ENCODE data around the gene VTN. TPM values are rescaled to one million over a fixed set of nuclear protein-coding genes. Genes with fewer than 3 reads are reported as not detected.
A peak's percentile ranks its signal among the peaks of the same experiment; 100 is the strongest.

The VTN gene
- total and polyA plus RNA-seq, 8 donors, result 0.42 to 2.2 (median 0.94) TPM

- intact Hi-C loops (cut with DNase I), result no loop called here
- TF ChIP-seq CTCF (IDR thresholded peaks at IDR 0.05), result no peak
- Histone ChIP-seq H3K4me1 (peaks cover 4 to 24% of the 10 kb centered on the region in 2 donors), H3K9me3 (no peaks in the 10 kb centered on the region), H3K36me3 (no peaks in the 10 kb centered on the region), H3K27me3 (no peaks in the 10 kb centered on the region), H3K27ac (peak overlapping the region; percentile 30 to 62), H3K4me3 (peak overlapping the region; percentile 65 to 67)
- DNase-seq, result no peak
- ATAC-seq, result peak; percentile 4
These were observed 51.9 kb downstream of the VTN start for GRCh38 chr17:28317966-28318758.

Small RNA genes lying within 50 kb of the gene (microRNA-seq; reads per million reads assigned to microRNA genes)
- gene MIR4723, result 0.82 to 1.0 reads per million in 2 donors

Other genes starting within 250 kb of the VTN start
- 10 to 100 TPM; 27.0 to 69.3 TPM for gene TMEM97, start 51.1 kb downstream of the VTN start, total RNA-seq
- gene TMEM97, start 51.1 kb downstream of the VTN start, polyA plus RNA-seq (ENCODE audit: insufficient read length in 6 of 6), result 10 to 100 TPM; 39.6 to 53.9 (median 45.0) TPM
- gene IFT20, start 34.8 kb downstream of the VTN start, total RNA-seq, result 10 to 100 TPM; 27.6 to 42.2 TPM
- gene IFT20, start 34.8 kb downstream of the VTN start, polyA plus RNA-seq (ENCODE audit: insufficient read length in 6 of 6), result 10 to 100 TPM; 51.0 to 60.4 (median 56.8) TPM
- gene TNFAIP1, start 34.5 kb downstream of the VTN start, total RNA-seq, result 10 to 100 TPM; 57.6 to 80.7 TPM
- 10 to 100 TPM; 34.2 to 41.6 (median 40.2) TPM for gene TNFAIP1, start 34.5 kb downstream of the VTN start, polyA plus RNA-seq (ENCODE audit: insufficient read length in 6 of 6)
- 10 to 100 TPM; 65.6 to 76.8 TPM for gene POLDIP2, start 12.8 kb downstream of the VTN start, total RNA-seq
- gene POLDIP2, start 12.8 kb downstream of the VTN start, polyA plus RNA-seq (ENCODE audit: insufficient read length in 6 of 6), result 10 to 100 TPM; 56.0 to 67.8 (median 62.1) TPM
- gene SEBOX, start 5.1 kb downstream of the VTN start, total RNA-seq, result not detected
- gene SEBOX, start 5.1 kb downstream of the VTN start, polyA plus RNA-seq (ENCODE audit: insufficient read length in 6 of 6), result not detected
- 10 to 100 TPM; 12.9 to 19.9 TPM for gene SARM1, start 1.4 kb upstream of the VTN start, total RNA-seq
- 10 to 100 TPM; 11.7 to 15.3 (median 12.9) TPM for gene SARM1, start 1.4 kb upstream of the VTN start, polyA plus RNA-seq (ENCODE audit: insufficient read length in 6 of 6)
- 10 to 100 TPM; 23.7 to 28.8 TPM for gene SLC46A1, start 35.9 kb upstream of the VTN start, total RNA-seq
- gene SLC46A1, start 35.9 kb upstream of the VTN start, polyA plus RNA-seq (ENCODE audit: insufficient read length in 6 of 6), result 10 to 100 TPM in 3 of 6 donors, 1 to 10 TPM in 3; 7.9 to 12.1 (median 10.5) TPM
- gene SLC13A2, start 103.3 kb upstream of the VTN start, total RNA-seq, result not detected
- gene SLC13A2, start 103.3 kb upstream of the VTN start, polyA plus RNA-seq (ENCODE audit: insufficient read length in 6 of 6), result under 1 TPM; 0.13 to 0.60 (median 0.42) TPM
- gene FOXN1, start 136.0 kb upstream of the VTN start, total RNA-seq, result under 1 TPM; 0.18 to 0.29 TPM
- under 1 TPM; 0.06 to 0.23 (median 0.15) TPM for gene FOXN1, start 136.0 kb upstream of the VTN start, polyA plus RNA-seq (ENCODE audit: insufficient read length in 6 of 6)
- gene UNC119, start 182.3 kb upstream of the VTN start, total RNA-seq, result 10 to 100 TPM; 25.7 to 28.9 TPM
- 10 to 100 TPM; 29.1 to 36.7 (median 35.9) TPM for gene UNC119, start 182.3 kb upstream of the VTN start, polyA plus RNA-seq (ENCODE audit: insufficient read length in 6 of 6)
- 10 to 100 TPM; 59.6 to 63.3 TPM for gene PIGS, start 201.2 kb upstream of the VTN start, total RNA-seq
- 10 to 100 TPM; 57.9 to 66.6 (median 64.0) TPM for gene PIGS, start 201.2 kb upstream of the VTN start, polyA plus RNA-seq (ENCODE audit: insufficient read length in 6 of 6)
- 10 to 100 TPM; 10.9 to 15.2 TPM for gene ALDOC, start 206.6 kb upstream of the VTN start, total RNA-seq
- 10 to 100 TPM; 17.7 to 25.5 (median 20.8) TPM for gene ALDOC, start 206.6 kb upstream of the VTN start, polyA plus RNA-seq (ENCODE audit: insufficient read length in 6 of 6)
- gene SPAG5, start 228.7 kb upstream of the VTN start, total RNA-seq, result 10 to 100 TPM in 1 of 2 donors, 1 to 10 TPM in 1; 9.5 to 15.2 TPM
- 10 to 100 TPM; 40.4 to 91.5 (median 63.4) TPM for gene SPAG5, start 228.7 kb upstream of the VTN start, polyA plus RNA-seq (ENCODE audit: insufficient read length in 6 of 6)
- gene RSKR, start 243.9 kb upstream of the VTN start, total RNA-seq, result 10 to 100 TPM in 1 of 2 donors, 1 to 10 TPM in 1; 8.4 to 10.0 TPM
- 10 to 100 TPM; 18.9 to 31.6 (median 26.4) TPM for gene RSKR, start 243.9 kb upstream of the VTN start, polyA plus RNA-seq (ENCODE audit: insufficient read length in 6 of 6)

Data from left lung (tissue), 10 donors.